Measurements from ENCODE around the gene SLX4IP. TPM values are rescaled to one million over a fixed set of nuclear protein-coding genes. Genes with fewer than 3 reads are reported as not detected.

SLX4IP gene
- total RNA-seq, 2 donors from 2014 or later, result 6.4 to 7.7 TPM

- DNase-seq (no peak), ATAC-seq (no peak)
- intact Hi-C loops (cut with DNase I, micrococcal nuclease), result loop anchor here in 1 of 2 donors (5.0 to 10.0 kb wide), 2 partner anchors 203 to 874 kb away; no protein-coding TSS in a partner anchor
These were observed 235.6 kb downstream of the SLX4IP start for GRCh38 chr20:10670501-10671220.

DNA sequence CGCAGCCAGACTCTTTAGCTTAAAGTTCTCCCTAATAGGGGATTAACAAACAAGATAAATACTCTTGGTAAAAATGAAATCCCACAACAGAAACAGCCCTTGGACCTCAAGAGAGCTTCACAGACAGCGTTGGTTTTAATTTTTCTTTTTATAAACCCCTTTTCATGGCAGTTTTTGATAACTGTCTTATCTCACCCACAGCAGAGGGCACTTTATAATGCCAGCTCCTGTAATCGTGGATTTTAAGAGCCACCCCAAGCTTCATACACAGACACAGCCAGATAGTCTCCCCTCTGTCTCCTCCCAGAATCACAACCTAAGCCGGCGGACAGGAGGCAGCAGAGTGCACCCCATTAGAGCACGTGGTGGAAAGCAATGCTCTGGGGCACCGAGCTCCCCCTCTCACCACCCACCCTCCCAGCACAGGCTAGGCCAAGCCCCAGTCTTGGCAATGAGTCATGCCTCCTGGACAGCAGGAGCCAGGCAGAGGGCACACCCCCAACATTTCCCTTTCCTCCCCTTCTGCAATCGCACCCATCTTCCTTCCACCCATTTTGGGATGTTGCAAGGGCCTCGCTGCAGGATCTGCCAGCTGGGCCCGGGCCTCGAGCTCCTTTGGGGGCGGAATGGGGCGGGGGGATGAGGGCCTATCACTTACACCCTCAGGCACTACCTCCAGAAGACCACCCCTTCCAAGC, 236.3 kb downstream of the SLX4IP start:
- DNase-seq, result peak; percentile 74 to 95
- intact Hi-C loops (cut with DNase I, micrococcal nuclease), result loop anchor here in 1 of 2 donors (5.0 to 10.0 kb wide), 2 partner anchors 204 to 873 kb away; no protein-coding TSS in a partner anchor
- peak; percentile 42 for ATAC-seq

- intact Hi-C loops (cut with DNase I, micrococcal nuclease), result loop anchor here in 1 of 2 donors (5.0 to 10.0 kb wide), 2 partner anchors 205 to 873 kb away; no protein-coding TSS in a partner anchor
- DNase-seq, result peak; percentile 68 to 77
These were observed 237.0 kb downstream of the SLX4IP start for GRCh38 chr20:10671919-10672623.

GRCh38 chr20:10672624-10673127, 237.6 kb downstream of the SLX4IP start:
- intact Hi-C loops (cut with DNase I, micrococcal nuclease), result loop anchor here in 1 of 2 donors (5.0 to 10.0 kb wide), 2 partner anchors 205 to 872 kb away; no protein-coding TSS in a partner anchor
- ATAC-seq, result peak; percentile 27
- peak; percentile 67 to 72 for DNase-seq

More at GRCh38 chr20:10671919-10672623, 237.0 kb downstream of the SLX4IP start:
- ATAC-seq, result peak; percentile 34

GRCh38 chr20:10673176-10673841, 238.2 kb downstream of the SLX4IP start:
- peak; percentile 5 for ATAC-seq
- DNase-seq, result peak in 1 of 2 donors; percentile 38
- intact Hi-C loops (cut with DNase I, micrococcal nuclease), result loop anchor here in 1 of 2 donors (5.0 to 10.0 kb wide), 2 partner anchors 206 to 871 kb away; no protein-coding TSS in a partner anchor

GRCh38 chr20:10673842-10674683, 239.0 kb downstream of the SLX4IP start, which contains the start of gene JAG1:
Gene JAG1, minus strand, starts transcription at chr20:10673999. Its CDS starts 469 bp downstream, at chr20:10673530.
- intact Hi-C loops (cut with DNase I, micrococcal nuclease), result loop anchor here in 1 of 2 donors (5.0 to 10.0 kb wide), 2 partner anchors 207 to 871 kb away; no protein-coding TSS in a partner anchor

GRCh38 chr20:10674684-10675449, 239.8 kb downstream of the SLX4IP start:
- ATAC-seq (peak; percentile 66), DNase-seq (peak; percentile 88)
- intact Hi-C loops (cut with DNase I, micrococcal nuclease), result loop anchor here in 1 of 2 donors (5.0 to 10.0 kb wide), 2 partner anchors 208 to 870 kb away; no protein-coding TSS in a partner anchor

More at GRCh38 chr20:10673842-10674683, 239.0 kb downstream of the SLX4IP start, which contains the start of gene JAG1:
- DNase-seq (peak; percentile 95 to 97), ATAC-seq (peak; percentile 72)

GRCh38 chr20:10675450-10675848, 240.3 kb downstream of the SLX4IP start:
- intact Hi-C loops (cut with DNase I, micrococcal nuclease), result loop anchor here in 1 of 2 donors (10.0 kb wide), 1 partner anchor 869 kb away; no protein-coding TSS in a partner anchor
- DNase-seq, result no peak
- ATAC-seq, result no peak

GRCh38 chr20:10676518-10676917, 241.4 kb downstream of the SLX4IP start:
- intact Hi-C loops (cut with DNase I, micrococcal nuclease), result loop anchor here in 1 of 2 donors (10.0 kb wide), 1 partner anchor 868 kb away; no protein-coding TSS in a partner anchor
- DNase-seq (no peak), ATAC-seq (no peak)

Small RNAs within 50 kb of the gene (microRNA-seq; reads per million reads assigned to microRNA genes)
- 0 reads per million in 2 donors for gene MIR6870

Other genes with a start within 250 kb of the SLX4IP start
- gene SNAP25, start 216.5 kb upstream of the SLX4IP start, total RNA-seq, result 1 to 10 TPM in 1 of 2 donors, under 1 TPM in 1; 0.76 to 1.7 TPM
- 10 to 100 TPM; 26.4 to 26.7 TPM for gene MKKS, start 1.1 kb upstream of the SLX4IP start, total RNA-seq
- 100 to 1,000 TPM in 1 of 2 donors, 10 to 100 TPM in 1; 78.8 to 170 TPM for gene JAG1, start 238.7 kb downstream of the SLX4IP start, total RNA-seq